Sigmoid colon (tissue), 4 donors: ENCODE results near the gene SLC17A2.

Source experiments
- CTCF ChIP-seq, 4 experiments: fragments of 450-650 bp in 3 of 4; fragments of 200-600 bp in 1 of 4; IDR thresholded peaks; one replicate each; pipeline ENCODE4 v1.5.1; 2016 to 2019; ENCODE audit warnings: antibody characterized with exemption in 4 of 4, mild to moderate bottlenecking in 3 of 4, moderate library complexity in 2 of 4
- POLR2AphosphoS5 ChIP-seq, 4 donors: sonication (generic); formaldehyde crosslinking; IDR thresholded peaks; one replicate each; pipeline ENCODE4 v1.6.1; 2017; ENCODE audit warnings: antibody characterized with exemption in 4 of 4

GRCh38 chr6:25949695-25950094 is 19.2 kb upstream of the SLC17A2 start:
- TF ChIP-seq POLR2AphosphoS5 (IDR thresholded peaks at IDR 0.05) (no peak), CTCF (IDR thresholded peaks at IDR 0.05) (no peak)
